Kidney (tissue), 14 donors: ENCODE results near the gene SORBS2. TPM values are rescaled to one million over a fixed set of nuclear protein-coding genes. Genes with fewer than 3 reads are reported as not detected.

ENCODE experiments used
- DNase-seq, 5 donors: peaks; one replicate each; pipeline ENCODE4 v3.0.0-alpha.2; 2013 to 2020
- FAIRE-seq: peaks from 2 replicates; lab custom pipeline; 2012; peaks lifted over from hg19 to GRCh38; lab: Jason Lieb, UNC
- H3K27ac ChIP-seq, 2 donors: one replicate each; pipeline ENCODE4 v1.7.0; 2013; ENCODE audit warnings: low read depth in 2 of 2, low read length in 2 of 2, inconsistent platforms in 1 of 2
- H3K27me3 ChIP-seq: one replicate; pipeline ENCODE4 v1.7.1; 2013; ENCODE audit warnings: low read length, inconsistent platforms; ENCODE audit not compliant: control insufficient read depth, insufficient read depth
- H3K36me3 ChIP-seq, 3 donors: one replicate each; pipeline versions ENCODE4 v1.7.0 to v1.7.1; 2013; ENCODE audit warnings: low read length in 3 of 3, control low read depth in 1 of 3, inconsistent platforms in 1 of 3; ENCODE audit not compliant: insufficient read depth in 3 of 3, control insufficient read depth in 2 of 3
- H3K4me1 ChIP-seq, 3 donors: one replicate each; pipeline versions ENCODE4 v1.7.0 to v1.7.1; 2013; ENCODE audit warnings: low read length in 3 of 3, inconsistent platforms in 1 of 3, low read depth in 1 of 3; ENCODE audit not compliant: control insufficient read depth in 2 of 3, insufficient read depth in 2 of 3
- H3K4me3 ChIP-seq, 3 donors: one replicate each; pipeline versions ENCODE4 v1.7.0 to v1.8.1; 2013; ENCODE audit warnings: low read length in 3 of 3, control low read depth in 1 of 3, inconsistent platforms in 1 of 3
- H3K9ac ChIP-seq, 3 donors: one replicate each; pipeline versions ENCODE4 v1.7.0 to v1.7.1; 2013; ENCODE audit warnings: low read length in 3 of 3, control low read depth in 1 of 3, inconsistent platforms in 1 of 3
- H3K9me3 ChIP-seq, 3 donors: one replicate each; pipeline versions ENCODE4 v1.7.0 to v1.7.1; 2013; ENCODE audit warnings: low read length in 3 of 3, control low read depth in 1 of 3, inconsistent platforms in 1 of 3; ENCODE audit not compliant: control insufficient read depth in 2 of 3, insufficient read depth in 1 of 3
- CTCF ChIP-seq: IDR thresholded peaks from 3 replicates; pipeline ENCODE4 v1.5.1; 2012; ENCODE audit warnings: mild to moderate bottlenecking, moderate library complexity, borderline replicate concordance; ENCODE audit not compliant: insufficient read depth; ENCODE audit errors: extremely low read depth
- intact Hi-C: fragments of 100-400 bp; cut with DNase I; formaldehyde crosslinking; loops from one replicate; pipeline ENCODE4 v1.11.1; 2022
- polyA plus RNA-seq: library from polyadenylated mRNA; stranded (reverse); fragments of 350-450 nt; fragmentation: Illumina TruSeq; extraction: RNeasy Lipid Tissue Mini Kit (QIAGEN cat#74804); gene quantifications from one replicate; pipeline ENCODE4 v1.2.3, GENCODE V29; 2014; ENCODE audit warnings: low read depth, low replicate concordance; ENCODE audit not compliant: insufficient read depth
- total RNA-seq: library from RNA; stranded (reverse); fragmentation: NEBNext Ultra II Directional; extraction: Animal tissue kit (Norgen Biotek cat#: 25700); gene quantifications from one replicate; pipeline ENCODE4 v1.2.1, GENCODE V29; 2021
- donor health status: control.
- donor health status: control.
- donor health status: control.
- donor health status: control.
- donor health status: control.
- donor health status: DM: yes; HTN: yes; CAD: no.
- donor health status: Normal renal cell carcinoma (clear cell type).

The SORBS2 gene
- total and polyA plus RNA-seq, 2 donors from 2014 or later: 26.0 to 127 TPM

- intact Hi-C loops: no loop called here
- peaks cover 3% of the 10 kb centered on the region for H3K27me3 ChIP-seq
- TF ChIP-seq CTCF: no peak
- H3K9me3 ChIP-seq: no peaks in the 10 kb centered on the region
- peaks cover 0 to 6% (median 0%) of the 10 kb centered on the region in 3 donors for H3K4me1 ChIP-seq
- no peak overlapping the region for H3K27ac ChIP-seq
- H3K9ac ChIP-seq: peak overlapping the region in 1 of 3 donors; percentile 12
- DNase-seq: no peak
- H3K36me3 ChIP-seq: no peaks in the 10 kb centered on the region
- FAIRE-seq: no peak
- H3K4me3 ChIP-seq: peak overlapping the region; percentile 50 to 62 (median 51)
These were observed 276.2 kb downstream of the SORBS2 start for GRCh38 chr4:185535612-185536410.
